HEK293 (cell line): ENCODE data around the gene PCBP3.
"Not testable (repeated sequence)": the region's sequence is repeated elsewhere in the genome, so short reads cannot be mapped to it uniquely, and the experiment has no call there.

ENCODE experiments used
- CTCF ChIA-PET: fragments of 350-600 bp; formaldehyde crosslinking; extraction: SDS; loops from one replicate; lab custom pipeline; 2021; ENCODE audit warnings: antibody characterized with exemption; lab: Yijun Ruan, JAX
- POLR2A ChIA-PET: fragments of 300-600 bp; formaldehyde crosslinking; extraction: SDS; loops from one replicate; lab custom pipeline; 2020; ENCODE audit warnings: antibody characterized with exemption, inconsistent platforms; lab: Yijun Ruan, JAX
- H3K27ac ChIP-seq: fragments of 200-500 bp; sonication (Bioruptor generic); 2 replicates; pipeline ENCODE4 v1.5.1; 2014; ENCODE audit warnings: low read depth, low read length, control low read depth, inconsistent platforms; ENCODE audit errors: extremely low read depth
- H3K36me3 ChIP-seq, 2 experiments: fragments of 200-500 bp in 1 of 2; sonication (Bioruptor generic) in 1 of 2; 1 replicate in 1 of 2; 2 replicates in 1 of 2; pipeline ENCODE4 v1.5.1; 2014 to 2017; ENCODE audit warnings: inconsistent platforms in 2 of 2, low read length in 2 of 2; ENCODE audit not compliant: control insufficient read depth in 2 of 2, insufficient read depth in 1 of 2
- H3K4me1 ChIP-seq: fragments of 200-500 bp; sonication (Bioruptor generic); 2 replicates; pipeline ENCODE4 v1.5.1; 2014; ENCODE audit warnings: mild to moderate bottlenecking, low read length, inconsistent platforms; ENCODE audit not compliant: control insufficient read depth, insufficient read depth
- H3K4me3 ChIP-seq: 2 replicates; pipeline ENCODE4 v1.5.1; 2011; ENCODE audit warnings: low read depth, mild to moderate bottlenecking, control low read depth, low read length, moderate library complexity
- H3K9me3 ChIP-seq: fragments of 200-500 bp; sonication (Bioruptor generic); 2 replicates; pipeline ENCODE4 v1.5.1; 2014; ENCODE audit warnings: low read depth, low read length, inconsistent platforms; ENCODE audit not compliant: control insufficient read depth, insufficient read depth
- ELK4 ChIP-seq: IDR thresholded peaks from 2 replicates; pipeline ENCODE4 v1.6.1; 2011; ENCODE audit warnings: mild to moderate bottlenecking, low read depth, low read length, borderline replicate concordance
- INSM2 ChIP-seq: fragments of 450-650 bp; formaldehyde crosslinking; IDR thresholded peaks from 2 replicates; pipeline ENCODE4 v1.5.1; 2016; ENCODE audit warnings: missing biosample characterization, missing genetic modification characterization
- MZF1 ChIP-seq: fragments of 450-650 bp; formaldehyde crosslinking; IDR thresholded peaks from 2 replicates; pipeline ENCODE4 v1.5.1; 2017; ENCODE audit warnings: missing biosample characterization, missing genetic modification characterization, borderline replicate concordance
- SCRT1 ChIP-seq: fragments of 450-650 bp; formaldehyde crosslinking; IDR thresholded peaks from 2 replicates; pipeline ENCODE4 v1.5.1; 2016; ENCODE audit warnings: missing biosample characterization, missing genetic modification characterization, borderline replicate concordance
- ZBTB11 ChIP-seq: fragments of 450-650 bp; formaldehyde crosslinking; conservative IDR thresholded peaks from 2 replicates; pipeline ENCODE4 v1.5.1; 2016; ENCODE audit warnings: low read depth, missing biosample characterization, missing genetic modification characterization
- ZBTB17 ChIP-seq: fragments of 450-650 bp; formaldehyde crosslinking; IDR thresholded peaks from 2 replicates; pipeline ENCODE4 v1.5.1; 2016; ENCODE audit warnings: missing biosample characterization, missing genetic modification characterization
- ZBTB44 ChIP-seq: fragments of 450-650 bp; IDR thresholded peaks from 2 replicates; pipeline ENCODE4 v1.5.1; 2018; ENCODE audit warnings: missing biosample characterization, mild to moderate bottlenecking, missing genetic modification characterization
- ZBTB49 ChIP-seq: fragments of 450-650 bp; formaldehyde crosslinking; IDR thresholded peaks from 2 replicates; pipeline ENCODE4 v1.5.1; 2016; ENCODE audit warnings: missing biosample characterization, missing genetic modification characterization, low read depth
- ZNF138 ChIP-seq: fragments of 450-650 bp; formaldehyde crosslinking; IDR thresholded peaks from 2 replicates; pipeline ENCODE4 v1.5.1; 2016; ENCODE audit warnings: missing biosample characterization, missing genetic modification characterization, borderline replicate concordance
- ZNF221 ChIP-seq: fragments of 450-650 bp; formaldehyde crosslinking; IDR thresholded peaks from 2 replicates; pipeline ENCODE4 v1.5.1; 2017; ENCODE audit warnings: missing biosample characterization, missing genetic modification characterization, borderline replicate concordance
- ZNF23 ChIP-seq: fragments of 450-650 bp; formaldehyde crosslinking; IDR thresholded peaks from 2 replicates; pipeline ENCODE4 v1.5.1; 2016; ENCODE audit warnings: missing biosample characterization, missing genetic modification characterization, borderline replicate concordance
- ZNF423 ChIP-seq: fragments of 450-650 bp; formaldehyde crosslinking; IDR thresholded peaks from 2 replicates; pipeline ENCODE4 v1.5.1; 2016; ENCODE audit warnings: missing biosample characterization, missing genetic modification characterization
- ZNF426 ChIP-seq: fragments of 450-650 bp; formaldehyde crosslinking; IDR thresholded peaks from 2 replicates; pipeline ENCODE4 v1.5.1; 2017; ENCODE audit warnings: missing biosample characterization, missing genetic modification characterization, mild to moderate bottlenecking, inconsistent platforms, moderate library complexity
- ZNF473 ChIP-seq: fragments of 450-650 bp; formaldehyde crosslinking; IDR thresholded peaks from 2 replicates; pipeline ENCODE4 v1.5.1; 2017; ENCODE audit warnings: missing biosample characterization, missing genetic modification characterization
- ZNF510 ChIP-seq: fragments of 450-650 bp; formaldehyde crosslinking; IDR thresholded peaks from 2 replicates; pipeline ENCODE4 v1.5.1; 2018; ENCODE audit warnings: mild to moderate bottlenecking, missing genetic modification characterization, missing biosample characterization; ENCODE audit not compliant: insufficient replicate concordance
- ZNF521 ChIP-seq: fragments of 450-650 bp; formaldehyde crosslinking; IDR thresholded peaks from 2 replicates; pipeline ENCODE4 v1.5.1; 2017; ENCODE audit warnings: missing biosample characterization, mild to moderate bottlenecking, missing genetic modification characterization
- ZNF585B ChIP-seq: fragments of 450-650 bp; formaldehyde crosslinking; IDR thresholded peaks from 2 replicates; pipeline ENCODE4 v1.5.1; 2016; ENCODE audit warnings: missing biosample characterization, missing genetic modification characterization
- ZNF660 ChIP-seq: fragments of 450-650 bp; IDR thresholded peaks from 2 replicates; pipeline ENCODE4 v1.5.1; 2018; ENCODE audit warnings: missing biosample characterization, mild to moderate bottlenecking, missing genetic modification characterization
- ZNF701 ChIP-seq: fragments of 450-650 bp; formaldehyde crosslinking; IDR thresholded peaks from 2 replicates; pipeline ENCODE4 v1.5.1; 2016; ENCODE audit warnings: missing biosample characterization, missing genetic modification characterization
- ZNF785 ChIP-seq: fragments of 450-650 bp; formaldehyde crosslinking; IDR thresholded peaks from 2 replicates; pipeline ENCODE4 v1.5.1; 2016; ENCODE audit warnings: missing biosample characterization, missing genetic modification characterization
- ZNF791 ChIP-seq: fragments of 450-650 bp; formaldehyde crosslinking; IDR thresholded peaks from 2 replicates; pipeline ENCODE4 v1.5.1; 2016; ENCODE audit warnings: missing biosample characterization, missing genetic modification characterization
- ZXDB ChIP-seq: fragments of 450-650 bp; formaldehyde crosslinking; IDR thresholded peaks from 2 replicates; pipeline ENCODE4 v1.5.1; 2016; ENCODE audit warnings: missing biosample characterization, missing genetic modification characterization

Gene PCBP3

GRCh38 chr21:45959779-45960390 lies 316.4 kb downstream of the PCBP3 start (continued):
- no peak for TF ChIP-seq INSM2
- no peak for TF ChIP-seq ZNF660
- TF ChIP-seq ZNF521 (tag by site-specific recombination): no peak
- TF ChIP-seq ZNF473: no peak
- no peak for TF ChIP-seq ZBTB11
- TF ChIP-seq ZBTB49 (tag by site-specific recombination): no peak
- TF ChIP-seq ZNF785 (tag by site-specific recombination): no peak
- TF ChIP-seq ZNF701 (tag by site-specific recombination): no peak
- TF ChIP-seq, all 188 proteins: peak for 0

- H3K36me3 ChIP-seq, POLR2A ChIA-PET, H3K4me3 ChIP-seq, H3K4me1 ChIP-seq, CTCF ChIA-PET, H3K27ac ChIP-seq, H3K9me3 ChIP-seq: not testable (repeated sequence)
- peak; percentile 96 for TF ChIP-seq ZNF585B (tag by site-specific recombination)
Observed at GRCh38 chr21:45961408-45961807, 317.9 kb downstream of the PCBP3 start.

- H3K9me3 ChIP-seq: no peaks in the 10 kb centered on the region; the same call in 1 of the 2 replicates
- POLR2A ChIA-PET: no interaction called here
- TF ChIP-seq ZXDB (tag by site-specific recombination) (no peak), ZBTB17 (tag by site-specific recombination) (no peak), ZNF510 (tag by site-specific recombination) (no peak), ZNF423 (no peak), ZNF221 (tag by site-specific recombination) (no peak), ZBTB44 (tag by site-specific recombination) (no peak), ZNF426 (no peak), ELK4 (no peak), MZF1 (no peak), ZNF791 (tag by site-specific recombination) (no peak), SCRT1 (no peak), ZNF23 (tag by site-specific recombination) (no peak), ZNF138 (tag by site-specific recombination) (no peak)
Observed at GRCh38 chr21:45962531-45963231, 319.2 kb downstream of the PCBP3 start.

More at GRCh38 chr21:45962531-45963231, 319.2 kb downstream of the PCBP3 start:
- H3K4me1 ChIP-seq: no peaks in the 10 kb centered on the region
- H3K36me3 ChIP-seq: no peaks in the 10 kb centered on the region
- no peak overlapping the region for H3K4me3 ChIP-seq
- H3K27ac ChIP-seq: no peak overlapping the region
- CTCF ChIA-PET: interaction anchor here (0.7 to 3.5 kb wide), 2 partner anchors 10 to 538 kb away, joined by 4 to 14 read pairs; no protein-coding TSS in a partner anchor
